ENCODE data around the gene FAM234B. TPM values are rescaled to one million over a fixed set of nuclear protein-coding genes. Genes with fewer than 3 reads are reported as not detected.

Gene FAM234B
- total RNA-seq, 4 donors from 2014 or later = 4.7 to 6.5 (median 5.5) TPM

GRCh38 chr12:13128291-13128965 lies 84.2 kb downstream of the FAM234B start:
- 89 to 91% methylated on average over 7 to 8 of the region's 8 CpGs for WGBS, 2 donors (ENCODE audit: low coverage in 1 of 2)
- Histone ChIP-seq H3K4me1 (no peaks in the 10 kb centered on the region), H3K4me3 (no peak overlapping the region), H3K9me3 (no peaks in the 10 kb centered on the region), H3K36me3 (no peaks in the 10 kb centered on the region), H3K27ac (no peak overlapping the region), H3K27me3 (no peaks in the 10 kb centered on the region)
- ATAC-seq = no peak
- no peak for TF ChIP-seq CTCF (IDR thresholded peaks at IDR 0.05)
- TF ChIP-seq POLR2A (IDR thresholded peaks at IDR 0.05) = no peak
- TF ChIP-seq POLR2AphosphoS5 (IDR thresholded peaks at IDR 0.05) = no peak
- no peak for TF ChIP-seq EP300 (IDR thresholded peaks at IDR 0.05)

DNA sequence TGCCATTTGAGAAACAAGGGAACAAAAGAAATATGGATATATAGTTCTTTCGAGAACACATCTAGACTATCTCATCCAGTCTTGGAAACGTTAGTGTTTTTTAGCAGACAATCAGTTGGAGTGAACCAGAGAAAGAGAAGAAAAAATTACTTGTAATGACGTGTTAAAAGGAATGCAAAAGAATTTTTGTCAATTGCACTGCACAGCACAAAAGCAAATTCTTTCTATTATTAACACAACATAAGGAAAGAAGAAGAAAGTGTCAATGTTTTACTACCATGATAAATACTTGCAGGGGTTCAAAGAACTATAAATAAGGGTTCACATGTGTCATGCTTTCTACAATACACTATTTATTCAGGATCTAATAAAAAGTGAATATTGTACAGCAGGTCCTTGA lies 86.8 kb downstream of the FAM234B start:
- WGBS, 2 donors (ENCODE audit: low coverage in 1 of 2) = 46 to 55% methylated on average over 3 of the region's 3 CpGs
- Histone ChIP-seq H3K4me3 (no peak overlapping the region), H3K36me3 (no peaks in the 10 kb centered on the region), H3K27me3 (no peaks in the 10 kb centered on the region), H3K27ac (no peak overlapping the region), H3K4me1 (no peaks in the 10 kb centered on the region), H3K9me3 (no peaks in the 10 kb centered on the region)
- TF ChIP-seq POLR2A (IDR thresholded peaks at IDR 0.05) = no peak
- no peak for TF ChIP-seq POLR2AphosphoS5 (IDR thresholded peaks at IDR 0.05)
- TF ChIP-seq EP300 (IDR thresholded peaks at IDR 0.05) = no peak
- no peak for TF ChIP-seq CTCF (IDR thresholded peaks at IDR 0.05)
- ATAC-seq = no peak

Other genes starting within 250 kb of the FAM234B start
- 10 to 100 TPM; 49.2 to 66.7 (median 60.2) TPM for gene DDX47, start 231.0 kb upstream of the FAM234B start, total RNA-seq
- 10 to 100 TPM in 1 of 4 donors, 1 to 10 TPM in 3; 1.4 to 21.9 (median 3.0) TPM for gene GPRC5A, start 152.8 kb upstream of the FAM234B start, total RNA-seq
- not detected for gene GPRC5D, start 92.2 kb upstream of the FAM234B start, total RNA-seq
- 10 to 100 TPM; 33.8 to 47.5 (median 41.9) TPM for gene HEBP1, start 44.1 kb upstream of the FAM234B start, total RNA-seq
- gene GSG1, start 59.3 kb downstream of the FAM234B start, total RNA-seq = not detected
- gene EMP1, start 152.3 kb downstream of the FAM234B start, total RNA-seq = 100 to 1,000 TPM in 3 of 4 donors, 10 to 100 TPM in 1; 50.0 to 482 (median 331) TPM

Measured in gastroesophageal sphincter (tissue), 4 donors.